Endothelial cell of umbilical vein (primary cell): ENCODE measurements around the gene CYB5R2. TPM values are rescaled to one million over a fixed set of nuclear protein-coding genes. Genes with fewer than 3 reads are reported as not detected.

Experiments used
- BruUV-seq: library from RNA; stranded (reverse); fragments of 400-500 nt; replicated peaks from 2 replicates; lab custom pipeline; 2021; lab: Mats Ljungman, UMichigan
- CTCF ChIA-PET: fragments of 300-600, 350-600 bp; sonication (Branson Sonifier 250); formaldehyde crosslinking; loops from one replicate; lab custom pipeline; 2021; ENCODE audit warnings: antibody characterized with exemption, inconsistent platforms; lab: Charles Lee
- POLR2A ChIA-PET: fragments of 300-600, 350-600 bp; sonication (Branson Sonifier 250); formaldehyde crosslinking; loops from one replicate; lab custom pipeline; 2021; ENCODE audit warnings: antibody characterized with exemption, inconsistent platforms; lab: Charles Lee
- DNase-seq: peaks from one replicate; pipeline ENCODE4 v3.0.0-alpha.2; 2011; ENCODE audit warnings: low read depth, low spot score
- FAIRE-seq: peaks from 2 replicates; lab custom pipeline; 2011; peaks lifted over from hg19 to GRCh38; lab: Jason Lieb, UNC
- H2AFZ ChIP-seq: 2 replicates; pipeline ENCODE4 v1.6.0; 2012; ENCODE audit warnings: low read depth, low read length, control low read depth, inconsistent platforms
- H3K27ac ChIP-seq: 2 replicates; pipeline ENCODE4 v1.5.1; 2011; ENCODE audit warnings: low read depth, mild to moderate bottlenecking, control low read depth, low read length, moderate library complexity; ENCODE audit not compliant: insufficient read depth
- H3K27me3 ChIP-seq, 2 experiments: 2 replicates each; pipeline versions ENCODE4 v1.6.0 to v1.6.1; 2011; ENCODE audit warnings: low read length in 2 of 2, mixed read lengths in 1 of 2; ENCODE audit not compliant: control insufficient read depth in 2 of 2, insufficient read depth in 2 of 2
- H3K36me3 ChIP-seq, 2 experiments: 2 replicates in 1 of 2; 3 replicates in 1 of 2; pipeline ENCODE4 v1.5.1; 2011; ENCODE audit warnings: low read length in 2 of 2, mild to moderate bottlenecking in 1 of 2, moderate library complexity in 1 of 2; ENCODE audit not compliant: control insufficient read depth in 2 of 2, insufficient read depth in 2 of 2; ENCODE audit errors: extremely low read depth in 1 of 2
- H3K4me1 ChIP-seq: 3 replicates; pipeline ENCODE4 v1.5.1; 2011; ENCODE audit warnings: mild to moderate bottlenecking, low read length; ENCODE audit not compliant: control insufficient read depth, insufficient read depth; ENCODE audit errors: extremely low read depth
- H3K4me2 ChIP-seq: 2 replicates; pipeline ENCODE4 v1.6.1; 2011; ENCODE audit warnings: low read length, control low read depth, mixed read lengths; ENCODE audit not compliant: insufficient read depth
- H3K4me3 ChIP-seq, 3 experiments: fragments of 200-600 bp in 1 of 3; sonication (generic), shearing (Covaris generic) in 1 of 3; replicated peaks in 1 of 3; 2 replicates each; pipeline ENCODE4 v1.5.1; 2011 to 2016; ENCODE audit warnings: control low read depth in 3 of 3, low read length in 3 of 3, mild to moderate bottlenecking in 2 of 3, inconsistent platforms in 1 of 3, low read depth in 1 of 3, moderate library complexity in 1 of 3; ENCODE audit not compliant: insufficient read depth in 1 of 3
- H3K79me2 ChIP-seq: 2 replicates; pipeline ENCODE4 v1.6.0; 2012; ENCODE audit warnings: low read length, inconsistent platforms; ENCODE audit not compliant: control insufficient read depth, insufficient read depth
- H3K9ac ChIP-seq: replicated peaks from 2 replicates; pipeline ENCODE3; 2011; ENCODE audit warnings: low read length, control low read depth; ENCODE audit not compliant: insufficient read depth; ENCODE audit errors: extremely low read depth
- H3K9me1 ChIP-seq: replicated peaks from 3 replicates; pipeline ENCODE4 v1.6.0; 2011; ENCODE audit warnings: mild to moderate bottlenecking, low read length; ENCODE audit not compliant: control insufficient read depth, insufficient read depth; ENCODE audit errors: extremely low read depth
- H3K9me3 ChIP-seq: replicated peaks from 2 replicates; pipeline ENCODE4 v1.5.1; 2012; ENCODE audit warnings: low read length, inconsistent platforms; ENCODE audit not compliant: control insufficient read depth, insufficient read depth
- H4K20me1 ChIP-seq: replicated peaks from 2 replicates; pipeline ENCODE3; 2011; ENCODE audit warnings: mild to moderate bottlenecking, low read length; ENCODE audit not compliant: control insufficient read depth, insufficient read depth; ENCODE audit errors: extremely low read depth
- EZH2 ChIP-seq: IDR thresholded peaks from 2 replicates; pipeline ENCODE4 v1.6.1; 2012; ENCODE audit warnings: borderline replicate concordance, low read depth, mild to moderate bottlenecking, moderate library complexity, low read length, inconsistent platforms; ENCODE audit not compliant: severe bottlenecking
- GATA2 ChIP-seq: IDR thresholded peaks from 2 replicates; pipeline ENCODE4 v1.7.0; 2011; ENCODE audit warnings: low read depth, mild to moderate bottlenecking, moderate library complexity, mixed read lengths, low read length; ENCODE audit not compliant: insufficient read length, insufficient read depth
- JUN ChIP-seq: IDR thresholded peaks from 2 replicates; pipeline ENCODE4 v1.6.1; 2011; ENCODE audit warnings: borderline replicate concordance, low read depth; ENCODE audit not compliant: insufficient read length, insufficient read depth
- MAX ChIP-seq: IDR thresholded peaks from 2 replicates; pipeline ENCODE4 v1.6.1; 2011; ENCODE audit not compliant: insufficient read depth, insufficient read length
- MYC ChIP-seq: IDR thresholded peaks from one replicate; pipeline ENCODE4 v1.6.1; 2011; ENCODE audit warnings: mild to moderate bottlenecking, low read depth, low read length
- POLR2A ChIP-seq: IDR thresholded peaks from 2 replicates; pipeline ENCODE4 v1.6.1; 2012; ENCODE audit warnings: low read depth, mild to moderate bottlenecking, control low read depth, low read length
- POLR2AphosphoS5 ChIP-seq: IDR thresholded peaks from 2 replicates; pipeline ENCODE4 v1.6.1; 2012; ENCODE audit warnings: low read depth, mild to moderate bottlenecking, control low read depth, low read length, moderate library complexity; ENCODE audit not compliant: insufficient read depth
- dilution Hi-C: fragments of 300-500 bp; cut with MboI; formaldehyde crosslinking; loops from one replicate; pipeline ENCODE4 v1.15.0; 2019; ENCODE audit warnings: low sequenced_read_pairs; ENCODE audit not compliant: extremely low pct_ligation_motif_present
- intact Hi-C: fragments of 100-400 bp; cut with micrococcal nuclease; formaldehyde crosslinking; loops from one replicate; pipeline ENCODE4 v1.10.0; 2022
- polyA plus RNA-seq, 4 experiments: library from polyadenylated mRNA; depleted of rRNA in 3 of 4; stranded (reverse) in 3 of 4; unstranded in 1 of 4; fragments of >200 nt; gene quantifications; 2 replicates each; pipeline versions ENCODE4 v1.2.1 to v1.2.3, GENCODE V29; 2011 to 2012; ENCODE audit warnings: missing spikeins in 1 of 4
- total RNA-seq: library from RNA; stranded (reverse); gene quantifications from 2 replicates; pipeline ENCODE4 v1.2.3, GENCODE V29; 2021
- TF ChIP-seq, protein P1 (sequence below), 2 donors: IDR thresholded peaks; 1 replicate in 1 of 2; 2 replicates in 1 of 2; pipeline ENCODE4 v1.5.1; 2011; ENCODE audit warnings: low read length in 2 of 2, mild to moderate bottlenecking in 2 of 2, moderate library complexity in 2 of 2, control low read depth in 1 of 2, inconsistent platforms in 1 of 2, low read depth in 1 of 2; ENCODE audit not compliant: insufficient read depth in 1 of 2; ENCODE audit errors: extremely low read depth in 1 of 2

The CYB5R2 gene
- total and polyA plus RNA-seq, 2 donors (not counting 3 experiments of a cell fraction or from before 2014, with no cell fraction given) = 4.8 to 5.0 TPM

GRCh38 chr11:7668464-7668863 lies 4.8 kb downstream of the CYB5R2 start:
- Histone ChIP-seq H3K4me2 (no peak overlapping the region), H3K9me1 (no peaks in the 10 kb centered on the region), H3K9ac (no peak overlapping the region), H3K4me3 (no peak overlapping the region), H3K27ac (no peak overlapping the region), H3K27me3 (no peaks in the 10 kb centered on the region), H3K36me3 (no peaks in the 10 kb centered on the region), H4K20me1 (no peaks in the 10 kb centered on the region), H3K4me1 (peaks cover 4% of the 10 kb centered on the region), H3K9me3 (no peaks in the 10 kb centered on the region), H3K79me2 (no peaks in the 10 kb centered on the region), H2AFZ (no peak overlapping the region)
- TF ChIP-seq, protein P1, sequence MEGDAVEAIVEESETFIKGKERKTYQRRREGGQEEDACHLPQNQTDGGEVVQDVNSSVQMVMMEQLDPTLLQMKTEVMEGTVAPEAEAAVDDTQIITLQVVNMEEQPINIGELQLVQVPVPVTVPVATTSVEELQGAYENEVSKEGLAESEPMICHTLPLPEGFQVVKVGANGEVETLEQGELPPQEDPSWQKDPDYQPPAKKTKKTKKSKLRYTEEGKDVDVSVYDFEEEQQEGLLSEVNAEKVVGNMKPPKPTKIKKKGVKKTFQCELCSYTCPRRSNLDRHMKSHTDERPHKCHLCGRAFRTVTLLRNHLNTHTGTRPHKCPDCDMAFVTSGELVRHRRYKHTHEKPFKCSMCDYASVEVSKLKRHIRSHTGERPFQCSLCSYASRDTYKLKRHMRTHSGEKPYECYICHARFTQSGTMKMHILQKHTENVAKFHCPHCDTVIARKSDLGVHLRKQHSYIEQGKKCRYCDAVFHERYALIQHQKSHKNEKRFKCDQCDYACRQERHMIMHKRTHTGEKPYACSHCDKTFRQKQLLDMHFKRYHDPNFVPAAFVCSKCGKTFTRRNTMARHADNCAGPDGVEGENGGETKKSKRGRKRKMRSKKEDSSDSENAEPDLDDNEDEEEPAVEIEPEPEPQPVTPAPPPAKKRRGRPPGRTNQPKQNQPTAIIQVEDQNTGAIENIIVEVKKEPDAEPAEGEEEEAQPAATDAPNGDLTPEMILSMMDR (IDR thresholded peaks at IDR 0.05; ENCODE audit: extremely low read depth in 1 of 2, insufficient read depth in 1 of 2, low read depth in 1 of 2, low read length in 2 of 2) = no peak
- TF ChIP-seq GATA2 (no peak), MYC (no peak), JUN (no peak), MAX (no peak)
- POLR2A ChIA-PET = no interaction called here
- BruUV-seq = no TSS peak
- intact Hi-C loops = no loop called here
- FAIRE-seq = no peak
- dilution Hi-C loops = no loop called here
- CTCF ChIA-PET = interaction anchor here (1.0 to 9.7 kb wide), 2 partner anchors 26 to 94 kb away, joined by 3 to 225 read pairs; no protein-coding TSS in a partner anchor
- DNase-seq = no peak

DNA sequence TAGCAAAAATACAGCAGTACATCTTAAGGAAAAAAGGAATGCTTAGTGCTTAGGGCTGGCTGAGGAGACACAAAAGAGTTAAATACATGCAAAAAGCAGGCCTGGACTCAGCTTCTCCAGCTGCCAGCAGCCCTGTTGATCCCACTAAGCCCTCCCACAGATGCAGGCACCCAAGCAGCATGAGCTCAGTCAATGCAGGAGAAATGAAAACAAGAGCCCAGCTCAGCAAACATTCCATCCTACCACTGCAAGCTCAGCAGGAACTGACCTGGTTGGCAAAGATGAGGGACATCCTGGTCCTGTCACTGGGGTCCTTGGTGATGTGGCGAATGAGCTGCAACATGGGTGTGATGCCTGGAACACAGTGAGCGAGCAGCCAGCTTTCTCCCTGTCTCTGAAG lies 5.8 kb downstream of the CYB5R2 start:
- no peaks in the 10 kb centered on the region for H3K9me1 ChIP-seq
- ChIA-PET POLR2A (no interaction called here), CTCF (interaction anchor here (0.9 to 9.7 kb wide), 10 partner anchors 8 to 570 kb away, joined by 3 to 225 read pairs (median 6); no protein-coding TSS in a partner anchor)
- no peaks in the 10 kb centered on the region for H4K20me1 ChIP-seq
- no peak overlapping the region for H2AFZ ChIP-seq
- H3K79me2 ChIP-seq = no peaks in the 10 kb centered on the region
- H3K4me3 ChIP-seq = no peak overlapping the region
- FAIRE-seq (no peak), DNase-seq (no peak)
- TF ChIP-seq, protein P1 (IDR thresholded peaks at IDR 0.05; ENCODE audit: extremely low read depth in 1 of 2, insufficient read depth in 1 of 2, low read depth in 1 of 2, low read length in 2 of 2) = no peak
- TF ChIP-seq EZH2 (no peak), POLR2AphosphoS5 (no peak), JUN (no peak), MAX (no peak), MYC (no peak), POLR2A (no peak), GATA2 (no peak)
- H3K4me1 ChIP-seq = no peaks in the 10 kb centered on the region
- intact Hi-C loops (no loop called here), dilution Hi-C loops (no loop called here)
- no peak overlapping the region for H3K4me2 ChIP-seq
- no peak overlapping the region for H3K27ac ChIP-seq
- no peaks in the 10 kb centered on the region for H3K27me3 ChIP-seq
- H3K9me3 ChIP-seq = no peaks in the 10 kb centered on the region
- no peak overlapping the region for H3K9ac ChIP-seq
- no peaks in the 10 kb centered on the region for H3K36me3 ChIP-seq
- BruUV-seq = no TSS peak
